ENCODE measurements around the gene GZF1. TPM values are rescaled to one million over a fixed set of nuclear protein-coding genes. Genes with fewer than 3 reads are reported as not detected.

The GZF1 gene
- polyA plus RNA-seq, 3 donors: 5.5 to 215 (median 7.0) TPM

GRCh38 chr20:23374441-23374840 lies 12.5 kb downstream of the GZF1 start:
- no peak for TF ChIP-seq CTCF (IDR thresholded peaks at IDR 0.05)
- peaks cover 82 to 87% of the 10 kb centered on the region in 2 donors for H3K36me3 Mint-ChIP-seq

GRCh38 chr20:23375827-23376226 lies 13.8 kb downstream of the GZF1 start:
- TF ChIP-seq CTCF (IDR thresholded peaks at IDR 0.05): no peak
- Histone ChIP-seq H3K9ac (ENCODE audit: insufficient read depth, low read length, poor library complexity, severe bottlenecking) (no peak overlapping the region), H3K4me3 (replicated peaks in 1 of 3; ENCODE audit: low read depth in 2 of 3, low read length in 3 of 3) (no peak overlapping the region), H3K36me3 (replicated peaks in 1 of 2; ENCODE audit: control insufficient read depth in 1 of 2, insufficient read depth in 2 of 2, low read length in 2 of 2) (peaks cover 66 to 90% of the 10 kb centered on the region in 2 donors), H4K20me1 (ENCODE audit: insufficient read depth, low read length) (peaks cover 3% of the 10 kb centered on the region), H3K4me1 (ENCODE audit: control insufficient read depth in 1 of 2, insufficient read depth in 2 of 2, low read length in 2 of 2) (peaks cover 11 to 14% of the 10 kb centered on the region in 2 donors), H3K9me3 (replicated peaks in 1 of 2; ENCODE audit: control insufficient read depth in 1 of 2, insufficient read depth in 1 of 2, low read length in 2 of 2) (no peaks in the 10 kb centered on the region), H3K27me3 (ENCODE audit: control insufficient read depth in 2 of 2, insufficient read depth in 2 of 2, low read length in 2 of 2) (no peaks in the 10 kb centered on the region), H2AFZ (ENCODE audit: insufficient read depth, low read depth, low read length, poor library complexity, severe bottlenecking) (no peak overlapping the region), H3K4me2 (replicated peaks; ENCODE audit: extremely low read depth, low read length, poor library complexity, severe bottlenecking) (no peak overlapping the region), H3K79me2 (ENCODE audit: insufficient read depth, low read length) (no peaks in the 10 kb centered on the region), H3K27ac (ENCODE audit: low read depth in 1 of 2, low read length in 2 of 2) (no peak overlapping the region)
- Mint-ChIP-seq H3K36me3 (peaks cover 81 to 86% of the 10 kb centered on the region in 2 donors), H3K9me3 (peaks cover 0 to 3% (median 0%) of the 10 kb centered on the region in 7 donors), H3K27me3 (ENCODE audit: low read depth in 3 of 3) (no peaks in the 10 kb centered on the region), H3K4me3 (no peak overlapping the region), H3K27ac (peak overlapping the region in 1 of 7 donors; percentile 11), H3K4me1 (peaks cover 14% of the 10 kb centered on the region)
- no peak for DNase-seq
- 83% methylated on average over 1 of the region's 5 CpGs for WGBS (ENCODE audit: insufficient coverage)
- intact Hi-C loops (cut with micrococcal nuclease): loop anchor here in 1 of 2 donors (5.0 kb wide), 1 partner anchor 41 kb away; no protein-coding TSS in a partner anchor

More at GRCh38 chr20:23374441-23374840, 12.5 kb downstream of the GZF1 start:
- no peak for DNase-seq
- Histone ChIP-seq H2AFZ (ENCODE audit: insufficient read depth, low read depth, low read length, poor library complexity, severe bottlenecking) (no peak overlapping the region), H4K20me1 (ENCODE audit: insufficient read depth, low read length) (peaks cover 12% of the 10 kb centered on the region), H3K4me1 (ENCODE audit: control insufficient read depth in 1 of 2, insufficient read depth in 2 of 2, low read length in 2 of 2) (peaks cover 12 to 17% of the 10 kb centered on the region in 2 donors), H3K4me3 (replicated peaks in 1 of 3; ENCODE audit: low read depth in 2 of 3, low read length in 3 of 3) (no peak overlapping the region), H3K9ac (ENCODE audit: insufficient read depth, low read length, poor library complexity, severe bottlenecking) (no peak overlapping the region), H3K4me2 (replicated peaks; ENCODE audit: extremely low read depth, low read length, poor library complexity, severe bottlenecking) (no peak overlapping the region), H3K9me3 (replicated peaks in 1 of 2; ENCODE audit: control insufficient read depth in 1 of 2, insufficient read depth in 1 of 2, low read length in 2 of 2) (no peaks in the 10 kb centered on the region), H3K27ac (ENCODE audit: low read depth in 1 of 2, low read length in 2 of 2) (no peak overlapping the region), H3K27me3 (ENCODE audit: control insufficient read depth in 2 of 2, insufficient read depth in 2 of 2, low read length in 2 of 2) (no peaks in the 10 kb centered on the region), H3K36me3 (replicated peaks in 1 of 2; ENCODE audit: control insufficient read depth in 1 of 2, insufficient read depth in 2 of 2, low read length in 2 of 2) (peaks cover 71 to 90% of the 10 kb centered on the region in 2 donors), H3K79me2 (ENCODE audit: insufficient read depth, low read length) (peaks cover 7% of the 10 kb centered on the region)
- Mint-ChIP-seq H3K27me3 (ENCODE audit: low read depth in 3 of 3) (no peaks in the 10 kb centered on the region), H3K27ac (no peak overlapping the region), H3K4me3 (no peak overlapping the region), H3K4me1 (peaks cover 16% of the 10 kb centered on the region), H3K9me3 (peaks cover 0 to 3% (median 0%) of the 10 kb centered on the region in 7 donors)
- intact Hi-C loops (cut with micrococcal nuclease): no loop called here
- 78% methylated on average over 4 of the region's 5 CpGs for WGBS (ENCODE audit: insufficient coverage)
